HepG2 (cell line): ENCODE data around the gene ROBO2. TPM values are rescaled to one million over a fixed set of nuclear protein-coding genes. Genes with fewer than 3 reads are reported as not detected.

Experiments used
- ATAC-seq: fragments of 200-7000 bp; cut with Tn5 transposase; 3 replicates; pipeline ENCODE4 v1.9.1; 2020; ENCODE audit warnings: mild to moderate bottlenecking, moderate library complexity
- BruUV-seq: library from RNA; stranded (reverse); fragments of 400-500 nt; replicated peaks from 2 replicates; lab custom pipeline; 2021; lab: Mats Ljungman, UMichigan
- CTCF ChIA-PET: fragments of 300-600 bp; formaldehyde crosslinking; extraction: SDS; loops from one replicate; lab custom pipeline; 2021; ENCODE audit warnings: low total read pairs, inconsistent platforms, low intra/inter-chr PET ratio; lab: Yijun Ruan, JAX
- POLR2A ChIA-PET: fragments of 350-600 bp; sonication (Branson Sonifier 250); formaldehyde crosslinking; loops from one replicate; lab custom pipeline; 2020; ENCODE audit warnings: antibody characterized with exemption, inconsistent platforms; lab: Yijun Ruan, JAX
- DNase-seq: peaks from one replicate; pipeline ENCODE4 v3.0.0-alpha.2; 2015; ENCODE audit warnings: low spot score
- FAIRE-seq: peaks from 3 replicates; lab custom pipeline; 2011; peaks lifted over from hg19 to GRCh38; lab: Jason Lieb, UNC
- H2AFZ ChIP-seq: one replicate; pipeline ENCODE4 v1.6.1; 2011; ENCODE audit warnings: low read length, inconsistent platforms
- H3K27ac ChIP-seq: fragments of 300-600 bp; 3 replicates; pipeline ENCODE4 v1.8.0; 2011; ENCODE audit warnings: mixed run types, mild to moderate bottlenecking, mixed read lengths, low read length, inconsistent platforms; ENCODE audit not compliant: insufficient read depth; ENCODE audit errors: extremely low read length
- H3K27me3 ChIP-seq, 2 experiments: fragments of 200-600 bp in 1 of 2; 2 replicates in 1 of 2; 3 replicates in 1 of 2; pipeline versions ENCODE4 v1.6.0 to v1.8.0; 2011; ENCODE audit warnings: low read length in 2 of 2, mild to moderate bottlenecking in 2 of 2, moderate library complexity in 2 of 2, inconsistent platforms in 1 of 2; ENCODE audit not compliant: insufficient read depth in 2 of 2, control insufficient read depth in 1 of 2
- H3K36me3 ChIP-seq, 2 experiments: fragments of 200-600 bp in 1 of 2; replicated peaks in 1 of 2; 2 replicates in 1 of 2; 3 replicates in 1 of 2; pipeline versions ENCODE4 v1.5.1 to v1.8.0; 2011; ENCODE audit warnings: low read length in 2 of 2, inconsistent platforms in 1 of 2; ENCODE audit not compliant: insufficient read depth in 2 of 2, control insufficient read depth in 1 of 2
- H3K4me1 ChIP-seq: 2 replicates; pipeline ENCODE4 v1.5.1; 2012; ENCODE audit warnings: low read length, inconsistent platforms; ENCODE audit not compliant: insufficient read depth
- H3K4me2 ChIP-seq: 2 replicates; pipeline ENCODE4 v1.6.0; 2011; ENCODE audit warnings: low read depth, low read length, inconsistent platforms
- H3K4me3 ChIP-seq, 3 experiments: fragments of 200-600 bp in 1 of 3; sonication (generic), shearing (Covaris generic) in 1 of 3; replicated peaks in 1 of 3; 2 replicates each; pipeline ENCODE4 v1.5.1; 2011 to 2016; ENCODE audit warnings: low read length in 3 of 3, inconsistent platforms in 2 of 3, low read depth in 2 of 3, mild to moderate bottlenecking in 2 of 3, control low read depth in 1 of 3, mixed read lengths in 1 of 3; ENCODE audit not compliant: insufficient read depth in 1 of 3
- H3K79me2 ChIP-seq: one replicate; pipeline ENCODE4 v1.6.1; 2011; ENCODE audit warnings: low read length, inconsistent platforms; ENCODE audit not compliant: insufficient read depth
- H3K9ac ChIP-seq: 2 replicates; pipeline ENCODE4 v1.6.0; 2011; ENCODE audit warnings: mild to moderate bottlenecking, low read depth, low read length, inconsistent platforms; ENCODE audit not compliant: insufficient read depth
- H3K9me3 ChIP-seq: 2 replicates; pipeline ENCODE4 v1.5.1; 2012; ENCODE audit warnings: mild to moderate bottlenecking, low read length
- H4K20me1 ChIP-seq: 2 replicates; pipeline ENCODE4 v1.6.0; 2011; ENCODE audit warnings: inconsistent platforms, mild to moderate bottlenecking, low read length, moderate library complexity; ENCODE audit not compliant: insufficient read depth
- ATRX ChIP-seq: sonication (generic); formaldehyde crosslinking; IDR thresholded peaks from 2 replicates; pipeline ENCODE4 v1.4.0; 2020; ENCODE audit warnings: missing genetic modification reagents, borderline replicate concordance
- GABPB1 ChIP-seq: IDR thresholded peaks from 2 replicates; pipeline ENCODE4 v1.6.1; 2016; ENCODE audit warnings: mild to moderate bottlenecking, missing genetic modification reagents, moderate library complexity, missing compliant biosample characterization
- KDM5A ChIP-seq: fragments of 200-600 bp; sonication (generic); IDR thresholded peaks from 2 replicates; pipeline ENCODE4 v1.7.0; 2018; ENCODE audit warnings: antibody characterized with exemption, mild to moderate bottlenecking, low read length, borderline replicate concordance
- PHF5A ChIP-seq: IDR thresholded peaks from one replicate; pipeline ENCODE4 v1.6.1; 2018; ENCODE audit warnings: low read depth, missing genetic modification reagents; ENCODE audit not compliant: unreplicated experiment
- ZNF619 ChIP-seq: sonication (generic); formaldehyde crosslinking; IDR thresholded peaks from 2 replicates; pipeline ENCODE4 v1.4.0; 2020; ENCODE audit warnings: mild to moderate bottlenecking, missing genetic modification reagents
- ZNF687 ChIP-seq: sonication (generic); formaldehyde crosslinking; IDR thresholded peaks from 2 replicates; pipeline ENCODE4 v1.5.1; 2020; ENCODE audit warnings: mild to moderate bottlenecking, missing genetic modification reagents, moderate library complexity
- WGBS: methylation state at CpG from one replicate; pipeline ENCODE4 v1.1.6; 2017; ENCODE audit warnings: low lambda C conversion rate; 5-methylcytosine and 5-hydroxymethylcytosine counted together
- in situ Hi-C: cut with HindIII; loops from 2 replicates; pipeline ENCODE4 v1.10.0; 2017; ENCODE audit warnings: low pct_unique_long_range_greater_than_20kb; ENCODE audit not compliant: extremely low pct_ligation_motif_present
- intact Hi-C: fragments of 100-400 bp; cut with micrococcal nuclease; formaldehyde crosslinking; loops from one replicate; pipeline ENCODE4 v1.10.0; 2022; ENCODE audit not compliant: unreplicated experiment
- polyA plus RNA-seq, 8 experiments: library from polyadenylated mRNA; depleted of rRNA in 3 of 8; stranded (reverse) in 7 of 8; unstranded in 1 of 8; fragments of >200 nt; fragmentation: Illumina TruSeq in 4 of 8; extraction: Trizol in 4 of 8; gene quantifications; 2 replicates each; pipeline versions ENCODE4 v1.2.1 to v1.2.3, GENCODE V29; 2011 to 2016; ENCODE audit warnings: low read depth in 4 of 8, missing spikeins in 1 of 8, mixed read lengths in 1 of 8; ENCODE audit not compliant: insufficient read depth in 1 of 8
- total RNA-seq, 5 experiments: library from RNA; depleted of rRNA; stranded (reverse); fragments of >200 nt; fragmentation: Illumina TruSeq; extraction: Trizol; gene quantifications; 2 replicates each; pipeline ENCODE4 v1.2.3, GENCODE V29; 2016; ENCODE audit warnings: low read depth in 1 of 5
- TF ChIP-seq, protein P1 (sequence below): IDR thresholded peaks from 2 replicates; pipeline ENCODE4 v1.6.1; 2016; ENCODE audit warnings: low read depth, missing genetic modification reagents, missing compliant biosample characterization

Gene ROBO2
- total and polyA plus RNA-seq, 2 of the 13 experiments (the other 11 are each of a cell fraction or from before 2014, with no cell fraction given) = not detected

GRCh38 chr3:77240072-77240650 lies 200.3 kb downstream of the ROBO2 start:
- ATAC-seq (no peak), DNase-seq (no peak), FAIRE-seq (no peak)
- Histone ChIP-seq H3K36me3 (no peaks in the 10 kb centered on the region), H3K27me3 (no peaks in the 10 kb centered on the region), H3K4me3 (no peak overlapping the region), H3K4me2 (no peak overlapping the region), H3K9me3 (no peaks in the 10 kb centered on the region), H4K20me1 (no peaks in the 10 kb centered on the region), H3K9ac (no peak overlapping the region), H2AFZ (no peak overlapping the region), H3K79me2 (no peaks in the 10 kb centered on the region), H3K27ac (no peak overlapping the region), H3K4me1 (no peaks in the 10 kb centered on the region)
- ChIA-PET POLR2A (no interaction called here), CTCF (no interaction called here)
- 76% methylated on average over 9 of the region's 40 CpGs for WGBS
- no TSS peak for BruUV-seq
- in situ Hi-C loops (no loop called here), intact Hi-C loops (no loop called here)
- TF ChIP-seq ZNF687 (CRISPR knock-in tag) = no peak
- TF ChIP-seq, protein P1, sequence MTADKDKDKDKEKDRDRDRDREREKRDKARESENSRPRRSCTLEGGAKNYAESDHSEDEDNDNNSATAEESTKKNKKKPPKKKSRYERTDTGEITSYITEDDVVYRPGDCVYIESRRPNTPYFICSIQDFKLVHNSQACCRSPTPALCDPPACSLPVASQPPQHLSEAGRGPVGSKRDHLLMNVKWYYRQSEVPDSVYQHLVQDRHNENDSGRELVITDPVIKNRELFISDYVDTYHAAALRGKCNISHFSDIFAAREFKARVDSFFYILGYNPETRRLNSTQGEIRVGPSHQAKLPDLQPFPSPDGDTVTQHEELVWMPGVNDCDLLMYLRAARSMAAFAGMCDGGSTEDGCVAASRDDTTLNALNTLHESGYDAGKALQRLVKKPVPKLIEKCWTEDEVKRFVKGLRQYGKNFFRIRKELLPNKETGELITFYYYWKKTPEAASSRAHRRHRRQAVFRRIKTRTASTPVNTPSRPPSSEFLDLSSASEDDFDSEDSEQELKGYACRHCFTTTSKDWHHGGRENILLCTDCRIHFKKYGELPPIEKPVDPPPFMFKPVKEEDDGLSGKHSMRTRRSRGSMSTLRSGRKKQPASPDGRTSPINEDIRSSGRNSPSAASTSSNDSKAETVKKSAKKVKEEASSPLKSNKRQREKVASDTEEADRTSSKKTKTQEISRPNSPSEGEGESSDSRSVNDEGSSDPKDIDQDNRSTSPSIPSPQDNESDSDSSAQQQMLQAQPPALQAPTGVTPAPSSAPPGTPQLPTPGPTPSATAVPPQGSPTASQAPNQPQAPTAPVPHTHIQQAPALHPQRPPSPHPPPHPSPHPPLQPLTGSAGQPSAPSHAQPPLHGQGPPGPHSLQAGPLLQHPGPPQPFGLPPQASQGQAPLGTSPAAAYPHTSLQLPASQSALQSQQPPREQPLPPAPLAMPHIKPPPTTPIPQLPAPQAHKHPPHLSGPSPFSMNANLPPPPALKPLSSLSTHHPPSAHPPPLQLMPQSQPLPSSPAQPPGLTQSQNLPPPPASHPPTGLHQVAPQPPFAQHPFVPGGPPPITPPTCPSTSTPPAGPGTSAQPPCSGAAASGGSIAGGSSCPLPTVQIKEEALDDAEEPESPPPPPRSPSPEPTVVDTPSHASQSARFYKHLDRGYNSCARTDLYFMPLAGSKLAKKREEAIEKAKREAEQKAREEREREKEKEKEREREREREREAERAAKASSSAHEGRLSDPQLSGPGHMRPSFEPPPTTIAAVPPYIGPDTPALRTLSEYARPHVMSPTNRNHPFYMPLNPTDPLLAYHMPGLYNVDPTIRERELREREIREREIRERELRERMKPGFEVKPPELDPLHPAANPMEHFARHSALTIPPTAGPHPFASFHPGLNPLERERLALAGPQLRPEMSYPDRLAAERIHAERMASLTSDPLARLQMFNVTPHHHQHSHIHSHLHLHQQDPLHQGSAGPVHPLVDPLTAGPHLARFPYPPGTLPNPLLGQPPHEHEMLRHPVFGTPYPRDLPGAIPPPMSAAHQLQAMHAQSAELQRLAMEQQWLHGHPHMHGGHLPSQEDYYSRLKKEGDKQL = no peak
- TF ChIP-seq GABPB1 (CRISPR knock-in tag) = no peak
- no peak for TF ChIP-seq ATRX (CRISPR knock-in tag)
- TF ChIP-seq PHF5A (CRISPR knock-in tag) = no peak
- TF ChIP-seq ZNF619 (CRISPR knock-in tag) = no peak
- TF ChIP-seq KDM5A = no peak
